ENCODE results near the gene ARSJ. TPM values are rescaled to one million over a fixed set of nuclear protein-coding genes. Genes with fewer than 3 reads are reported as not detected.
A peak's percentile ranks its signal among the peaks of the same experiment; 100 is the strongest.

The ARSJ gene
- total RNA-seq, 1 donor: 24.6 TPM

- no peak for DNase-seq (ENCODE audit: insufficient read length, low spot score, missing footprints)
- no peak for TF ChIP-seq CTCF (IDR thresholded peaks at IDR 0.05; ENCODE audit: extremely low read depth, low read depth, low read length)
- H3K4me1 ChIP-seq (ENCODE audit: insufficient read depth, low read length): no peaks in the 10 kb centered on the region
- no peaks in the 10 kb centered on the region for H3K27me3 ChIP-seq (ENCODE audit: insufficient read depth, low read length)
- no peak overlapping the region for H3K27ac ChIP-seq (ENCODE audit: low read depth, low read length)
- H3K4me2 ChIP-seq (ENCODE audit: insufficient read depth, low read length): no peak overlapping the region
- no peak overlapping the region for H3K4me3 ChIP-seq (ENCODE audit: insufficient read depth, low read length)
- no peaks in the 10 kb centered on the region for H4K20me1 ChIP-seq (ENCODE audit: insufficient read depth, low read length)
- H3K36me3 ChIP-seq (ENCODE audit: insufficient read depth, low read length): no peaks in the 10 kb centered on the region
- H2AFZ ChIP-seq (ENCODE audit: low read length): no peak overlapping the region
- no peaks in the 10 kb centered on the region for H3K9me3 ChIP-seq (ENCODE audit: low read depth, low read length)
- H3K79me2 ChIP-seq (ENCODE audit: insufficient read depth, low read length): no peaks in the 10 kb centered on the region
These were observed 17.8 kb upstream of the ARSJ start for GRCh38 chr4:113997206-113997605.

DNA sequence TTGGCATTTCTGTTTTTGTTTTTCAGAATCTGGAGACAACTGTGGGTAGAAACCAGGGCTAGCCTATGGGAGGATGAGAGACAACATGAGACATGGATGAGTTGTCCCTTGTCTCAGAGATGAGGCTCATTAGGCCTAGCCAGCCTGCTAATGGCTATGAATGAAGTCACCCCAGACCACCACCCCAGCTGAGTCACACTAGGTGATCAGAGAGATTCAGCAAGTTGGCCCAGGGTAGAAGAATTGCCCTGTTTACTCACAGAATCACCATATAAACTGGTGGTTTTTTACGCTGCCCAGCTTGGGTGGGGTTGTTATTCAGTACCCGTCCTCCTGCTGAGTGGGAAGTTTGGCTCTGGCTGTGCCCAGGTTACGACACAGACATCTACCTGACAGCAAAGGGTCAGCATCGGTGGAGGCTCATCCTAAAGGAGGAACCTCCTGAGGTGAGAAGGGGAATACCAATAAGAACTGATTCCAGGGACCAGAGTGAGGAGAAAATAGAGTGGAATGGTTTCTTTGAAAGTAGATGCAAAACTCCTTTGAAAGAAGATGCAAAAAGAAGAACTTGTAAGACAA lies 17.2 kb upstream of the ARSJ start:
- no peak for DNase-seq (ENCODE audit: insufficient read length, low spot score, missing footprints)
- H3K27ac ChIP-seq (ENCODE audit: low read depth, low read length): no peak overlapping the region
- no peaks in the 10 kb centered on the region for H3K4me1 ChIP-seq (ENCODE audit: insufficient read depth, low read length)
- no peak overlapping the region for H3K4me2 ChIP-seq (ENCODE audit: insufficient read depth, low read length)
- H3K79me2 ChIP-seq (ENCODE audit: insufficient read depth, low read length): no peaks in the 10 kb centered on the region
- no peak for TF ChIP-seq CTCF (IDR thresholded peaks at IDR 0.05; ENCODE audit: extremely low read depth, low read depth, low read length)
- no peaks in the 10 kb centered on the region for H3K27me3 ChIP-seq (ENCODE audit: insufficient read depth, low read length)
- H3K36me3 ChIP-seq (ENCODE audit: insufficient read depth, low read length): no peaks in the 10 kb centered on the region
- no peak overlapping the region for H3K4me3 ChIP-seq (ENCODE audit: insufficient read depth, low read length)
- H2AFZ ChIP-seq (ENCODE audit: low read length): peak overlapping the region; percentile 1
- H3K9me3 ChIP-seq (ENCODE audit: low read depth, low read length): no peaks in the 10 kb centered on the region
- H4K20me1 ChIP-seq (ENCODE audit: insufficient read depth, low read length): no peaks in the 10 kb centered on the region

- TF ChIP-seq CTCF (IDR thresholded peaks at IDR 0.05; ENCODE audit: extremely low read depth, low read depth, low read length): no peak
- no peaks in the 10 kb centered on the region for H3K9me3 ChIP-seq (ENCODE audit: low read depth, low read length)
- H2AFZ ChIP-seq (ENCODE audit: low read length): no peak overlapping the region
- H3K27ac ChIP-seq (ENCODE audit: low read depth, low read length): no peak overlapping the region
- H3K79me2 ChIP-seq (ENCODE audit: insufficient read depth, low read length): no peaks in the 10 kb centered on the region
- H3K4me1 ChIP-seq (ENCODE audit: insufficient read depth, low read length): no peaks in the 10 kb centered on the region
- H3K4me2 ChIP-seq (ENCODE audit: insufficient read depth, low read length): no peak overlapping the region
- no peak overlapping the region for H3K4me3 ChIP-seq (ENCODE audit: insufficient read depth, low read length)
- no peak for DNase-seq (ENCODE audit: insufficient read length, low spot score, missing footprints)
- H4K20me1 ChIP-seq (ENCODE audit: insufficient read depth, low read length): no peaks in the 10 kb centered on the region
- no peaks in the 10 kb centered on the region for H3K27me3 ChIP-seq (ENCODE audit: insufficient read depth, low read length)
- no peaks in the 10 kb centered on the region for H3K36me3 ChIP-seq (ENCODE audit: insufficient read depth, low read length)
These were observed 14.4 kb upstream of the ARSJ start for GRCh38 chr4:113993887-113994286.

DNA sequence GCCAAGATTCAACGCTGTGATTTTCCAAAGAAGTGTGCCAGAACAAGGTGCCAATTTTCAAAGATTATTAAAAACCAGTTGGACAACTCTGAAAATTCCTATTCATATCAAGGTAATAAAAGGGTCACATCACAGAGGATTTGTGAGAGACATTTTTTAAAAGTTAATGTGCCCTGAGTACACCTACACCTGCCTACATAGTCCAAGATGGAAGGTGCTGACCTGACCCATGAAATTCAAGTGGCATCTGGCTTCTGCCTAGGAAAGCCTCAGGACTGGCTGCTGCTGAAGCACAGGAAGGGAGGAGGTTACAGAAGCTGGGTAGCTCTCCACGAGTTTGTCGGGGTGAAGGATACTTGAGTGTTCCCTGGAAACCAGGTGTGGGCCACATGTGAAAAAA lies 11.4 kb upstream of the ARSJ start:
- Histone ChIP-seq H3K27me3 (ENCODE audit: insufficient read depth, low read length) (no peaks in the 10 kb centered on the region), H3K4me3 (ENCODE audit: insufficient read depth, low read length) (no peak overlapping the region), H3K36me3 (ENCODE audit: insufficient read depth, low read length) (no peaks in the 10 kb centered on the region), H2AFZ (ENCODE audit: low read length) (no peak overlapping the region), H3K4me1 (ENCODE audit: insufficient read depth, low read length) (no peaks in the 10 kb centered on the region), H3K9me3 (ENCODE audit: low read depth, low read length) (no peaks in the 10 kb centered on the region), H4K20me1 (ENCODE audit: insufficient read depth, low read length) (no peaks in the 10 kb centered on the region), H3K27ac (ENCODE audit: low read depth, low read length) (no peak overlapping the region), H3K79me2 (ENCODE audit: insufficient read depth, low read length) (no peaks in the 10 kb centered on the region), H3K4me2 (ENCODE audit: insufficient read depth, low read length) (no peak overlapping the region)
- TF ChIP-seq CTCF (IDR thresholded peaks at IDR 0.05; ENCODE audit: extremely low read depth, low read depth, low read length): no peak
- DNase-seq (ENCODE audit: insufficient read length, low spot score, missing footprints): no peak

All from osteoblast (primary cell).